Smooth muscle cell (in vitro differentiated cells): Measurements from ENCODE around the gene TBL1X. TPM values are rescaled to one million over a fixed set of nuclear protein-coding genes. Genes with fewer than 3 reads are reported as not detected.

Experiments used
- DNase-seq: peaks from one replicate; lab custom pipeline; 2025; ENCODE audit not compliant: unreplicated experiment; lab: John Stamatoyannopoulos, UW
- H2AFZ ChIP-seq: fragments of 200-600 bp; sonication (generic); 2 replicates; pipeline ENCODE4 v1.6.0; 2016; ENCODE audit warnings: antibody characterized with exemption, low read depth, mild to moderate bottlenecking
- H3F3A ChIP-seq: fragments of 200-600 bp; sonication (generic); 2 replicates; pipeline ENCODE4 v1.6.0; 2017; ENCODE audit warnings: antibody characterized with exemption, low read depth
- H3K27ac ChIP-seq: fragments of 200-600 bp; sonication (generic); 2 replicates; pipeline ENCODE4 v1.5.1; 2016; ENCODE audit warnings: low read depth, mild to moderate bottlenecking
- H3K27me3 ChIP-seq: fragments of 200-600 bp; sonication (generic); 2 replicates; pipeline ENCODE4 v1.6.1; 2016; ENCODE audit warnings: low read depth, mild to moderate bottlenecking
- H3K36me3 ChIP-seq: fragments of 200-600 bp; sonication (generic); 2 replicates; pipeline ENCODE4 v1.5.1; 2016; ENCODE audit warnings: low read depth
- H3K4me1 ChIP-seq: fragments of 200-600 bp; sonication (generic); 2 replicates; pipeline ENCODE4 v1.5.1; 2016; ENCODE audit warnings: low read depth
- H3K4me2 ChIP-seq: fragments of 200-600 bp; sonication (generic); 2 replicates; pipeline ENCODE4 v1.6.0; 2016; ENCODE audit warnings: mild to moderate bottlenecking
- H3K4me3 ChIP-seq: fragments of 200-600 bp; sonication (generic); 2 replicates; pipeline ENCODE4 v1.5.1; 2016; ENCODE audit warnings: mild to moderate bottlenecking
- H3K79me2 ChIP-seq: fragments of 200-600 bp; sonication (generic); 2 replicates; pipeline ENCODE4 v1.6.0; 2016; ENCODE audit warnings: low read depth, mild to moderate bottlenecking
- H3K9ac ChIP-seq: fragments of 200-600 bp; sonication (generic); 2 replicates; pipeline ENCODE4 v1.6.0; 2016; ENCODE audit warnings: low read depth
- H3K9me3 ChIP-seq: fragments of 200-600 bp; sonication (generic); replicated peaks from 2 replicates; pipeline ENCODE4 v1.5.1; 2016; ENCODE audit warnings: low read depth
- H4K20me1 ChIP-seq: fragments of 200-600 bp; sonication (generic); 2 replicates; pipeline ENCODE4 v1.6.0; 2016; ENCODE audit warnings: low read depth
- WGBS: methylation state at CpG from one replicate; pipeline ENCODE4 v1.1.7; 2016; ENCODE audit warnings: low lambda C conversion rate; 5-methylcytosine and 5-hydroxymethylcytosine counted together
- polyA plus RNA-seq: library from polyadenylated mRNA; unstranded; fragments of >200 nt; fragmentation: Nextera tagmentation; extraction: Ambion mirVana; gene quantifications from 2 replicates; pipeline ENCODE4 v1.2.1, GENCODE V29; 2016
- total RNA-seq: library from RNA; depleted of rRNA; stranded (reverse); fragments of >200 nt; gene quantifications from 2 replicates; pipeline ENCODE4 v1.2.3, GENCODE V29; 2014
- TF ChIP-seq, protein P1 (sequence below): fragments of 200-600 bp; sonication (generic); IDR thresholded peaks from 2 replicates; pipeline ENCODE4 v1.5.1; 2017; ENCODE audit warnings: borderline replicate concordance, mild to moderate bottlenecking, antibody characterized with exemption; ENCODE audit not compliant: insufficient read depth, poor library complexity, severe bottlenecking

TBL1X gene
- total and polyA plus RNA-seq, 2 experiments from 2014 or later = 9.0 to 9.8 TPM

DNA sequence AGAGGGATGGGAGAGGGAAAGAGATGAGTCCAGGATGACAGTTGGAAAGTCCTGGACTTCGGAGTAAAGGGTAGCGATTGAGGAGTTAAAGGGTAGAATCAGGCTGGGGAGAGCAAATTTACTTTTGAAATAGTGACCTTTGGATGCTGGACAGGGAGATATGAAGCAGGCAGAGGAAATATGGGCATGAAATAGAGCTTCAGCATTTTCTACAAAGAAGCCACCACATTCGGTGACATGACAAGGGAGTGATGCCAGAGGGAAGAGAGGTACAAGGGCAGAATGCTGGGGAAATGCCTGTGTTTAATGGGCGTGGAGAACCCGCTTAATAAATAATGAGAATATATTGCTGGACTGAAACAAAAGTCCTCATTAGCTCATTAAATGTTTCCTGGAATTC is 92.7 kb downstream of the TBL1X start:
- WGBS = 93% methylated on average over 5 of the region's 5 CpGs
- Histone ChIP-seq H3K79me2 (no peaks in the 10 kb centered on the region), H3K4me1 (no peaks in the 10 kb centered on the region), H3K4me2 (no peak overlapping the region), H2AFZ (no peak overlapping the region), H4K20me1 (peaks cover 7% of the 10 kb centered on the region), H3K9me3 (no peaks in the 10 kb centered on the region), H3K9ac (no peak overlapping the region), H3K27me3 (no peaks in the 10 kb centered on the region), H3K36me3 (no peaks in the 10 kb centered on the region), H3K27ac (no peak overlapping the region), H3K4me3 (no peak overlapping the region), H3F3A (no peaks in the 10 kb centered on the region)
- TF ChIP-seq, protein P1, sequence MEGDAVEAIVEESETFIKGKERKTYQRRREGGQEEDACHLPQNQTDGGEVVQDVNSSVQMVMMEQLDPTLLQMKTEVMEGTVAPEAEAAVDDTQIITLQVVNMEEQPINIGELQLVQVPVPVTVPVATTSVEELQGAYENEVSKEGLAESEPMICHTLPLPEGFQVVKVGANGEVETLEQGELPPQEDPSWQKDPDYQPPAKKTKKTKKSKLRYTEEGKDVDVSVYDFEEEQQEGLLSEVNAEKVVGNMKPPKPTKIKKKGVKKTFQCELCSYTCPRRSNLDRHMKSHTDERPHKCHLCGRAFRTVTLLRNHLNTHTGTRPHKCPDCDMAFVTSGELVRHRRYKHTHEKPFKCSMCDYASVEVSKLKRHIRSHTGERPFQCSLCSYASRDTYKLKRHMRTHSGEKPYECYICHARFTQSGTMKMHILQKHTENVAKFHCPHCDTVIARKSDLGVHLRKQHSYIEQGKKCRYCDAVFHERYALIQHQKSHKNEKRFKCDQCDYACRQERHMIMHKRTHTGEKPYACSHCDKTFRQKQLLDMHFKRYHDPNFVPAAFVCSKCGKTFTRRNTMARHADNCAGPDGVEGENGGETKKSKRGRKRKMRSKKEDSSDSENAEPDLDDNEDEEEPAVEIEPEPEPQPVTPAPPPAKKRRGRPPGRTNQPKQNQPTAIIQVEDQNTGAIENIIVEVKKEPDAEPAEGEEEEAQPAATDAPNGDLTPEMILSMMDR = no peak
- no peak for DNase-seq

- Histone ChIP-seq H3K9ac (no peak overlapping the region), H2AFZ (no peak overlapping the region), H4K20me1 (peaks cover 7% of the 10 kb centered on the region), H3K79me2 (peaks cover 4% of the 10 kb centered on the region), H3K4me3 (no peak overlapping the region), H3K36me3 (no peaks in the 10 kb centered on the region), H3K9me3 (no peaks in the 10 kb centered on the region), H3K4me1 (no peaks in the 10 kb centered on the region), H3F3A (no peaks in the 10 kb centered on the region), H3K27me3 (no peaks in the 10 kb centered on the region), H3K27ac (no peak overlapping the region), H3K4me2 (no peak overlapping the region)
- DNase-seq = no peak
- TF ChIP-seq, protein P1 = no peak
- WGBS = 60% methylated on average over 4 of the region's 4 CpGs
Measured at GRCh38 chrX:9558615-9559014, 93.8 kb downstream of the TBL1X start.

GRCh38 chrX:9560219-9560618 is 95.4 kb downstream of the TBL1X start:
- DNase-seq = no peak
- H4K20me1 ChIP-seq = peaks cover 7% of the 10 kb centered on the region
- TF ChIP-seq, protein P1 = no peak
- H3K4me3 ChIP-seq = no peak overlapping the region
- H3K4me2 ChIP-seq = no peak overlapping the region
- 90% methylated on average over 9 of the region's 9 CpGs for WGBS
- no peaks in the 10 kb centered on the region for H3K4me1 ChIP-seq
- no peak overlapping the region for H3K27ac ChIP-seq
- peaks cover 6% of the 10 kb centered on the region for H3K79me2 ChIP-seq
- H3K9ac ChIP-seq = no peak overlapping the region
- H2AFZ ChIP-seq = no peak overlapping the region
- H3K27me3 ChIP-seq = no peaks in the 10 kb centered on the region
- H3F3A ChIP-seq = no peaks in the 10 kb centered on the region
- no peaks in the 10 kb centered on the region for H3K9me3 ChIP-seq
- H3K36me3 ChIP-seq = no peaks in the 10 kb centered on the region

- Histone ChIP-seq H3K27ac (no peak overlapping the region), H3K4me3 (no peak overlapping the region), H3K27me3 (no peaks in the 10 kb centered on the region), H3K4me1 (no peaks in the 10 kb centered on the region), H3K9ac (no peak overlapping the region), H3K79me2 (peaks cover 6% of the 10 kb centered on the region), H2AFZ (no peak overlapping the region), H3F3A (no peaks in the 10 kb centered on the region), H3K36me3 (no peaks in the 10 kb centered on the region), H4K20me1 (peaks cover 7% of the 10 kb centered on the region), H3K4me2 (no peak overlapping the region), H3K9me3 (no peaks in the 10 kb centered on the region)
- DNase-seq = no peak
- TF ChIP-seq, protein P1 = no peak
- 89% methylated on average over 5 of the region's 5 CpGs for WGBS
Measured at GRCh38 chrX:9561199-9561598, 96.3 kb downstream of the TBL1X start.
